DND-41 (cell line): ENCODE results near the gene DDX23.

Experiments
- ATAC-seq: fragments of 200-7000 bp; cut with Tn5 transposase; 3 replicates; pipeline ENCODE4 v1.9.1; 2021; ENCODE audit warnings: low read depth; ENCODE audit not compliant: insufficient read depth
- DNase-seq: peaks from one replicate; pipeline ENCODE4 v3.0.0-alpha.2; 2020
- H2AFZ ChIP-seq: 2 replicates; pipeline ENCODE4 v1.6.0; 2012; ENCODE audit warnings: low read depth, low read length
- H3K27ac ChIP-seq: 2 replicates; pipeline ENCODE4 v1.5.1; 2012; ENCODE audit warnings: low read length, inconsistent platforms
- H3K27me3 ChIP-seq: fragments of 200-600 bp; sonication (generic); 2 replicates; pipeline ENCODE4 v1.6.0; 2012; ENCODE audit warnings: low read length, mild to moderate bottlenecking, inconsistent platforms; ENCODE audit not compliant: insufficient read depth, poor library complexity
- H3K36me3 ChIP-seq: 2 replicates; pipeline ENCODE4 v1.5.1; 2012; ENCODE audit warnings: low read length, inconsistent platforms; ENCODE audit not compliant: insufficient read depth
- H3K4me1 ChIP-seq: 2 replicates; pipeline ENCODE4 v1.5.1; 2012; ENCODE audit warnings: mild to moderate bottlenecking, low read length; ENCODE audit not compliant: insufficient read depth
- H3K4me2 ChIP-seq: 2 replicates; pipeline ENCODE4 v1.6.0; 2012; ENCODE audit warnings: mild to moderate bottlenecking, moderate library complexity, low read length, inconsistent platforms; ENCODE audit not compliant: insufficient read depth
- H3K4me3 ChIP-seq, 2 experiments: fragments of 200-600 bp in 1 of 2; shearing (Covaris generic) in 1 of 2; 2 replicates each; pipeline ENCODE4 v1.5.1; 2012 to 2016; ENCODE audit warnings: inconsistent platforms in 2 of 2, low read length in 2 of 2, mild to moderate bottlenecking in 2 of 2, low read depth in 1 of 2, moderate library complexity in 1 of 2
- H3K79me2 ChIP-seq: 2 replicates; pipeline ENCODE4 v1.6.0; 2012; ENCODE audit warnings: low read length, inconsistent platforms; ENCODE audit not compliant: insufficient read depth
- H3K9ac ChIP-seq: 2 replicates; pipeline ENCODE4 v1.6.0; 2012; ENCODE audit warnings: low read depth, mild to moderate bottlenecking, inconsistent platforms, low read length, moderate library complexity
- H3K9me3 ChIP-seq: 2 replicates; pipeline ENCODE4 v1.5.1; 2012; ENCODE audit warnings: low read length, moderate library complexity, mild to moderate bottlenecking, inconsistent platforms; ENCODE audit not compliant: insufficient read depth, severe bottlenecking
- H4K20me1 ChIP-seq: 2 replicates; pipeline ENCODE4 v1.6.0; 2012; ENCODE audit warnings: low read length; ENCODE audit not compliant: insufficient read depth
- CTCF ChIP-seq: IDR thresholded peaks from 2 replicates; pipeline ENCODE4 v1.5.1; 2012; ENCODE audit warnings: borderline replicate concordance, low read length, moderate library complexity, mild to moderate bottlenecking; ENCODE audit not compliant: poor library complexity, severe bottlenecking; ENCODE audit errors: extremely low read depth
- EZH2 ChIP-seq: IDR thresholded peaks from 3 replicates; pipeline ENCODE4 v1.6.1; 2012; ENCODE audit warnings: borderline replicate concordance, low read depth, mild to moderate bottlenecking, moderate library complexity, low read length, inconsistent platforms; ENCODE audit not compliant: severe bottlenecking

The DDX23 gene

DNA sequence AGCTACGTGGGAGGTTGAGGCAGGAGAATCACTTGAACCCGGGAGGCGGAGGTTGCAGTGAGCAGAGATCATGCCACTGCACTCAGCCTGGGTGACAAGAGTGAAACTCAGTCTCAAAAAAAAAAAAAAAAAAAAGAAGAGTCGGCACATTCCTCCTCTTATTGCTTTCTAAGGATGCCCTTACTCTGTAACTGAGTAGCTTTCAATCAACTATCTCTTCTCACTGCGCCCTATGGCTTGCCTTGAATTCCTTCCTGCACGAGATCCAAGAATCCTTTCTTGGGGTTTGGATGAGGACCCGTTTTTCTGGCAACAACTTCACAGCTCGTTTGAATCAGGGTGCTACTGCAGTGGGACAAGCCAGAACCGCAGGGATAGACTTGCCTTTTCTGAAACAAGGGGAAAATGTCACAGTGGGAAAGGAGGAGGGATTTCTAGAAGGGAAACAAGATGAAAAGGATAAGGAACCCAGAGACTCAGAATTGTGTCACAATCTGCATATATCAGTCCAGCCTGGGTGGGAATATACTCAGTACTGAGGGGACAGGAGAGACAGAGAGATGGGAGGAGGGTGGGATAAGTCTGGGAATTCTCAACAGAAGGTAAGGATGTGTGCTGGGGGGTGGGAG, 29.8 kb upstream of the DDX23 start:
- H3K79me2 ChIP-seq, result no peaks in the 10 kb centered on the region
- no peak overlapping the region for H3K27ac ChIP-seq
- H3K9ac ChIP-seq, result no peak overlapping the region
- H4K20me1 ChIP-seq, result no peaks in the 10 kb centered on the region
- no peak overlapping the region for H3K4me3 ChIP-seq
- no peaks in the 10 kb centered on the region for H3K4me1 ChIP-seq
- DNase-seq (no peak), ATAC-seq (no peak)
- no peak overlapping the region for H3K4me2 ChIP-seq
- H3K9me3 ChIP-seq, result no peaks in the 10 kb centered on the region
- H2AFZ ChIP-seq, result no peak overlapping the region
- H3K27me3 ChIP-seq, result peaks cover 31% of the 10 kb centered on the region
- no peak for TF ChIP-seq EZH2
- TF ChIP-seq CTCF, result no peak
- no peaks in the 10 kb centered on the region for H3K36me3 ChIP-seq

DNA sequence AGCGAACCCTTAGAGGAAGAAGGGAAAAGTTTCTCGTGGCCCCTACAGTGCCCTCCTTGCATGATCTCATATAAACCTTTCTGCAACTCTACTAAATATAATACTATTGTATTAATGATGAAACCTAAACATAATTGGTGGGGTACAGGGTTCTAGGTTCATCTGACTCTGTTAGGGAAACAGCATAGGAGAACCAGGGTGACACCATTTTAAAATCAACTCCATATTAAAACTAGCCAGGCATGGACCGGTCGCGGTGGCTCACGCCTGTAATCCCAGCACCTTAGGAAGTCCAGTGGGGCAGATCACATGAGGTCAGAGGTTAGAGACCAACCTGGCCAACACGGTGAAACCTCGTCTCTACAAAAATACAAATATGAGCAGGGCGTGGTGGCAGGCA, 28.7 kb upstream of the DDX23 start:
- ATAC-seq (no peak), DNase-seq (no peak)
- H2AFZ ChIP-seq, result no peak overlapping the region
- no peaks in the 10 kb centered on the region for H3K79me2 ChIP-seq
- H3K4me2 ChIP-seq, result no peak overlapping the region
- no peak overlapping the region for H3K9ac ChIP-seq
- no peak for TF ChIP-seq CTCF
- TF ChIP-seq EZH2, result no peak
- H3K9me3 ChIP-seq, result no peaks in the 10 kb centered on the region
- H3K27ac ChIP-seq, result no peak overlapping the region
- H3K27me3 ChIP-seq, result peaks cover 31% of the 10 kb centered on the region
- H3K36me3 ChIP-seq, result no peaks in the 10 kb centered on the region
- H4K20me1 ChIP-seq, result no peaks in the 10 kb centered on the region
- no peak overlapping the region for H3K4me3 ChIP-seq
- no peaks in the 10 kb centered on the region for H3K4me1 ChIP-seq

DNA sequence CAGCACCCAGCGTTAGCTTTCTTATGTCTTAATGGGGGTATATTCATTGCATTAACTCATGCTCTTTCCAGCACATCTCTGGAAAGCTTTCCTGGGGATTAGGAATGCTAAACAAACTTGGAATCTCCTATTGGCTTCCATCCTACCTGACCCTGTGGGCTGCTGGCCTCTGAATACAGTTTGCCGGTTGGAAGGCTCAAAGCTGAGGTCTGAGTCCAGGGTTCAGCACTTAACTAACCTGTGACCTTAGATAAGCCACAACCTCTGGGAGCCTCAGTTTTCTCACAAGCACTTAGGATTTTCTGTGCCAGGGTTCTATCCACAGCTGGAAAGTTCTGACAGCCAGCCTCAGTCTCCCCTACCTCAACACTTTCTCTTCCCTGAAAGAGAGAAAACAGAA, 26.6 kb upstream of the DDX23 start:
- Histone ChIP-seq H3K9ac (no peak overlapping the region), H3K4me3 (no peak overlapping the region), H3K4me2 (no peak overlapping the region), H3K27me3 (peaks cover 24% of the 10 kb centered on the region), H3K79me2 (no peaks in the 10 kb centered on the region), H3K27ac (no peak overlapping the region), H4K20me1 (no peaks in the 10 kb centered on the region), H3K4me1 (no peaks in the 10 kb centered on the region), H3K36me3 (no peaks in the 10 kb centered on the region), H3K9me3 (no peaks in the 10 kb centered on the region), H2AFZ (no peak overlapping the region)
- no peak for TF ChIP-seq EZH2
- TF ChIP-seq CTCF, result no peak
- DNase-seq (no peak), ATAC-seq (no peak)
